ENCODE measurements around the gene KRT83. TPM values are rescaled to one million over a fixed set of nuclear protein-coding genes. Genes with fewer than 3 reads are reported as not detected.

KRT83 gene
- total RNA-seq, 4 donors from 2014 or later: 0.22 to 0.46 (median 0.40) TPM; not detected in 1

DNA sequence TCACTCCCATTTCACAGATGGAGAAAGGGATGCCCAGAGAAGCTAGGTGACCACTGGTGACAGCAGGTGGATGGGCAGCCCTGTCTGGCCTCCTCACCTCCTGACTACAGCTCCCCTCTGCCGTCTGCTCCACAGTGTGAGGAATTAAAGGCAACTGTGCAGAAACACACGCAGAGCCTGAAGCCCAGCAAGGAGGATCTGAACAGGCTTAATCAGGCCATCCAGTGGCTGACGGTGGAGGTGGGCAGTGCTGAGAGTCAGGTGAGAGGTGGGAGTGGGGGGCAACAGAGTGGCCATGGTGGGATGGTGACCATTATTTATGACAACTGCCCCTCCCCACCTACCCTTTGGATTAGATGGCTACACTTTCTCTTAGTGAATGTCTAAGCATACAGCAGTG lies 45.5 kb downstream of the KRT83 start:
- no peak for TF ChIP-seq CTCF (IDR thresholded peaks at IDR 0.05)
- no peak for TF ChIP-seq POLR2A (IDR thresholded peaks at IDR 0.05)
- Histone ChIP-seq H3K27ac (no peak overlapping the region), H3K4me3 (replicated peaks in 1 of 3) (no peak overlapping the region), H3K36me3 (no peaks in the 10 kb centered on the region), H3K4me1 (peaks cover 18 to 30% of the 10 kb centered on the region in 2 donors), H3K27me3 (no peaks in the 10 kb centered on the region), H3K9me3 (no peaks in the 10 kb centered on the region)
- 82 to 96% methylated on average over 3 of the region's 3 CpGs for WGBS, 2 donors
- DNase-seq: no peak
- intact Hi-C loops (cut with DNase I): no loop called here

DNA sequence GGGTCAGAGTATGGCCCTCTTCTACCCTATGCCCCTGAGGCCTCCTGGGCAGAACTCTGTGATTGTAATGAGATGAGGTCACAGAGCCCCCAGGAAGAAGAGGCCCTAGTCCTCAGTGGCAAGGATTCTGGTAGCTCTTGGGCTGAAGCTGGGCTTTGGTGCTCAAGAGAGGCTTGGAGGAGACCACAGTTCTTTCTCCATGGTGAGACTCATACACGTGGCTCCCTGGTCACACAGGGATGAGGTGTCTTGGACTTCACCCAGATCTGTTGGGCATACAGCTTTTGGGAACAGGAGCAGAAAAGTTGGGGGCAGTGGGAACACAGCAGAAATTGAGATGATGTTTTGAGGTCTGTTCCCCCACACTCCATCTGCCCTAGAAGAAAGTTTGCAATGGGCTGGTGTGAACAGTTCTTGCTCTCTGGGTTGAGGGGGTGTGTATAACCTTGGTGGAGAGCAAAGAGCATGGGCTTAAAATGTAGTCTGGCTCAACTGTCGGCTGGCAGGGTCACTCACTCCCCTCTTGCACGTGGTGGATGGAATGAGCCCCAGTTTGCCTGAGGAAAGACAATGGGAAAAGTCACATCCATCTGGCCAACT lies 46.6 kb downstream of the KRT83 start, which contains the start of gene KRT86:
KRT86 (plus strand) TSS at position 125 of the 600 bp plus-strand sequence. CDS start 27,272 bp downstream, outside the sequence.
- peaks cover 10 to 19% of the 10 kb centered on the region in 2 donors for H3K4me1 ChIP-seq
- no peaks in the 10 kb centered on the region for H3K36me3 ChIP-seq
- WGBS, 2 donors: 71 to 82% methylated on average over 3 of the region's 3 CpGs
- no peaks in the 10 kb centered on the region for H3K9me3 ChIP-seq
- intact Hi-C loops (cut with DNase I): no loop called here
- no peak within 1 kb of the TSS for H3K27ac ChIP-seq
- no peaks in the 10 kb centered on the region for H3K27me3 ChIP-seq
- DNase-seq: no peak
- no peak within 1 kb of the TSS for H3K4me3 ChIP-seq (replicated peaks in 1 of 3)
- TF ChIP-seq CTCF (IDR thresholded peaks at IDR 0.05) (no peak), POLR2A (IDR thresholded peaks at IDR 0.05) (no peak)

DNA sequence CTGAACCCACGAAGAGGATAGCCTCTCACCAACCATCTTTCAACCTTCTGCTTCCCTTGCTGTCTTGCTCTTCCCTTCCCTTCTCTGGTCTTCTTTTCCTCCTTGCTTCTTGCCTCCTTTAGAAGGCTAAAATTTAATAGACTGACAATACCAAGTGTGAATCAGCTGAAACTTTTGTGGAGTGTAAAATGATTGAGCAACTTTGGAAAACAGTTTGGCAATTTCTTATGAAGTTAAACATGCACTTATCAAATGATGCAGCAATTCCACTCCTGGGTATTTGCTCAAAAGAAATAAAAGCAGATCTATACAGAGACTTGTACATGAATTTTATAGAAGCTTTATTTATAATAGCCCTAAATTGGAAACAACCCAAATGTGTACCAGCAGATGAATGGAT lies 50.0 kb downstream of the KRT83 start:
- TF ChIP-seq CTCF (IDR thresholded peaks at IDR 0.05) (no peak), POLR2A (IDR thresholded peaks at IDR 0.05) (no peak)
- 88 to 89% methylated on average over 1 of the region's 1 CpG for WGBS, 2 donors
- Histone ChIP-seq H3K36me3 (no peaks in the 10 kb centered on the region), H3K4me3 (replicated peaks in 1 of 3) (no peak overlapping the region), H3K9me3 (no peaks in the 10 kb centered on the region), H3K27me3 (no peaks in the 10 kb centered on the region), H3K27ac (no peak overlapping the region), H3K4me1 (no peaks in the 10 kb centered on the region)
- intact Hi-C loops (cut with DNase I): no loop called here
- DNase-seq: no peak

DNA sequence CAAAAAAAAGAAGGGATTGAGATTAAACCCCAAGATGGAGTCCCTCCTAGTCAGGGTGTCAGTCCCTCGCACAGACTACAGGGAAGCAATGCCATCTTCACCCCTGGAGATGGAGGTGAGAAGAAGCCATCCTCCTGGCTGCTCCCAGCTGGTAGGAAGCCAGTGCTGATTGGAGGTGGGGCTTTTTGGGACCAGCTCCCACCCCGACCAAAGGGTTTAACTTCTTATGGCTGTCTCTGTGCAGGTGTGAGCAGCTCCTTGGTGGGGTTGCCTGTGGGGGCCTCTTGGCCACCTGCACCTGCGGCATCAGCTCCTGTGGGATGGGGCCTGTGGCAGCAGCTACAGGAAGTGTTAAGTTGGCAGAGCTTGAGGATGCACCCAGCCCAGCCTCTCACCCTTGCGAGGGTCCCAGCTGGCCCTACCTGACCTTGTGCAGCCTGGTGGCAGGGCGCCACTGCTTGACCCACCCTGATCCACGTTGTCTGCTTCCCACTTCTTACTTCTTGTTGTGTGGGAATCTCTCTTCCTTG lies 50.6 kb downstream of the KRT83 start:
- TF ChIP-seq CTCF (IDR thresholded peaks at IDR 0.05) (no peak), POLR2A (IDR thresholded peaks at IDR 0.05) (no peak)
- intact Hi-C loops (cut with DNase I): no loop called here
- DNase-seq: no peak
- H3K27me3 ChIP-seq: no peaks in the 10 kb centered on the region
- no peak overlapping the region for H3K4me3 ChIP-seq (replicated peaks in 1 of 3)
- no peak overlapping the region for H3K27ac ChIP-seq
- 83 to 91% methylated on average over 4 to 6 of the region's 6 CpGs for WGBS, 2 donors
- H3K36me3 ChIP-seq: no peaks in the 10 kb centered on the region
- no peaks in the 10 kb centered on the region for H3K9me3 ChIP-seq
- H3K4me1 ChIP-seq: no peaks in the 10 kb centered on the region

DNA sequence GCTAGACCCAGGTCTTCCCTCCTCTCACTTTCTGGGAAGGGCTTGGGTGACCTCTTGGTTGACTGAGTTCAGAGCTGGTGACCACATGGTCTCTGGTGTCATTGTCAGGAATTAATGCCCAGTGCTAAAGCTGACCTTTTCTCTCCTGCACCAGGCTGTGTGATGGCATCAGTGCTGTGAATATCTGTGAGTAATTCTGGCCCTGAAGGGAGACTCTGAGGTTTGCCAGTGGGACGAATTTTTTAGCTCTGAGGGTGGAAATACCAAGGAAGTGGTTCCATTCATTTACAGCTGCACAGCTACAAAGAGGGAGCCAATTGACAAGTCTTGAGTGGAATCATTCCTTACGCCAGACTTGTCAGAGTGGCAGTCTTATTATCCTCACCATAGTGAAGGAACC lies 53.0 kb downstream of the KRT83 start:
- no peaks in the 10 kb centered on the region for H3K27me3 ChIP-seq
- no peak for DNase-seq
- H3K27ac ChIP-seq: no peak overlapping the region
- H3K9me3 ChIP-seq: no peaks in the 10 kb centered on the region
- no peaks in the 10 kb centered on the region for H3K36me3 ChIP-seq
- intact Hi-C loops (cut with DNase I): no loop called here
- H3K4me3 ChIP-seq (replicated peaks in 1 of 3): no peak overlapping the region
- 88 to 90% methylated on average over 2 of the region's 2 CpGs for whole genome bisulfite sequencing, 2 donors
- no peaks in the 10 kb centered on the region for H3K4me1 ChIP-seq
- TF ChIP-seq POLR2A (IDR thresholded peaks at IDR 0.05) (no peak), CTCF (IDR thresholded peaks at IDR 0.05) (no peak)

Measured in thyroid gland (tissue), 4 donors.